Upper lobe of left lung (tissue), 6 donors: ENCODE measurements around the gene TMCO4. TPM values are rescaled to one million over a fixed set of nuclear protein-coding genes. Genes with fewer than 3 reads are reported as not detected.
A peak's percentile ranks its signal among the peaks of the same experiment; 100 is the strongest.

Experiments
- ATAC-seq, 2 donors: fragments of 200-7000 bp; cut with Tn5 transposase; one replicate each; pipeline ENCODE4 v1.9.1; 2022; ENCODE audit warnings: mild to moderate bottlenecking in 2 of 2, moderate library complexity in 2 of 2; ENCODE audit not compliant: low FRiP score in 2 of 2
- DNase-seq, 2 donors: peaks; one replicate each; pipeline ENCODE4 v3.0.0-alpha.2; 2019 to 2020
- H3K27ac ChIP-seq, 4 donors: fragments of 200-600 bp; sonication (generic); one replicate each; pipeline ENCODE4 v1.5.1; 2016 to 2019
- H3K27me3 ChIP-seq, 4 donors: fragments of 200-600 bp; sonication (generic); one replicate each; pipeline ENCODE4 v1.5.1; 2017 to 2019
- H3K36me3 ChIP-seq, 4 donors: fragments of 200-600 bp; sonication (generic); one replicate each; pipeline ENCODE4 v1.5.1; 2016 to 2019
- H3K4me1 ChIP-seq, 4 donors: fragments of 200-600 bp; sonication (generic); one replicate each; pipeline ENCODE4 v1.5.1; 2018 to 2019
- H3K4me3 ChIP-seq, 4 donors: fragments of 200-600 bp; sonication (generic); one replicate each; pipeline ENCODE4 v1.5.1; 2017 to 2019; ENCODE audit warnings: mild to moderate bottlenecking in 2 of 4, moderate library complexity in 1 of 4
- H3K9me3 ChIP-seq, 4 donors: fragments of 200-600 bp; sonication (generic); one replicate each; pipeline ENCODE4 v1.5.1; 2018 to 2019
- EP300 ChIP-seq, 4 donors: sonication (generic); formaldehyde crosslinking; IDR thresholded peaks; one replicate each; pipeline ENCODE4 v1.5.1; 2017; ENCODE audit warnings: antibody characterized with exemption in 4 of 4, control low read depth in 2 of 4
- POLR2A ChIP-seq, 4 donors: fragments of 450-650 bp; IDR thresholded peaks; one replicate each; pipeline ENCODE4 v1.5.1; 2016 to 2017; ENCODE audit warnings: antibody characterized with exemption in 4 of 4, mild to moderate bottlenecking in 2 of 4
- POLR2AphosphoS5 ChIP-seq, 2 donors: sonication (generic); formaldehyde crosslinking; IDR thresholded peaks; one replicate each; pipeline ENCODE4 v1.5.1; 2017; ENCODE audit warnings: antibody characterized with exemption in 2 of 2
- WGBS, 2 donors: methylation state at CpG; one replicate each; pipeline ENCODE4 v1.1.5; 2017 to 2018; 5-methylcytosine and 5-hydroxymethylcytosine counted together
- total RNA-seq, 6 donors: library from RNA; depleted of rRNA in 4 of 6; stranded (reverse); fragments of >200 nt in 4 of 6; gene quantifications; one replicate each; pipeline versions ENCODE4 v1.1.0 to v1.2.1, GENCODE V29; 2016 to 2021
- TF ChIP-seq, protein P1 (sequence below), 6 experiments: fragments of 450-650 bp in 4 of 6; fragments of 200-600 bp in 2 of 6; sonication (generic) in 2 of 6; IDR thresholded peaks; one replicate each; pipeline ENCODE4 v1.5.1; 2016 to 2019; ENCODE audit warnings: antibody characterized with exemption in 6 of 6
- donor health status: DM: no; HTN: no; CAD: no; lungs with moderate emphysema.
- donor health status: DM: no; HTN: yes; CAD: no; lungs with severe emphysema.

The TMCO4 gene
- total RNA-seq, 6 donors from 2014 or later = 19.1 to 46.1 (median 24.9) TPM

DNA sequence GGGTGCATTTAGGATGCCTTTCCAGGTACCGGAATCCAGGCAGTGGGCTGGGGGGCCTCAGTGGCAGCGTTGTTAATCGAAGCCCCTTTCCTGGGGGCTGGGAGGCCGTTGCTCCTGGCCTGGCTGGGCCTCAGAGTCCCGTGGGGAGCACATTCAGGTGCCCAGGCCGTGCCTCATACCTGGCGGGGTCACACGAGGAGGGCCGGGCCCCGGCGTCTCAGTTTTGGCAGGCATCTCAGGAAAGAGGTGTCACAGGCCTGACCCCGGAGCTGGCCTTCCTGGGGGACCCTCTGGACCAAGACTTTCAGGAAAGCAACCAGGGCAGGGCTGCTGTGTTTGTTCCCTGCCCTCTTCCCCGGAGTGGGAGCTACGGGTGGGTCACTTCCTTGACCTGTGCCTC lies 151.5 kb downstream of the TMCO4 start:
- H3K27me3 ChIP-seq = peaks cover 0 to 11% (median 4%) of the 10 kb centered on the region in 4 donors
- no peaks in the 10 kb centered on the region for H3K36me3 ChIP-seq
- no peaks in the 10 kb centered on the region for H3K9me3 ChIP-seq
- DNase-seq (peak in 1 of 2 donors; percentile 76), ATAC-seq (no peak)
- WGBS, 2 donors = 66% methylated on average over 11 of the region's 14 CpGs; no CpG with 5 or more reads in 1 of the 2 donors
- TF ChIP-seq, protein P1, sequence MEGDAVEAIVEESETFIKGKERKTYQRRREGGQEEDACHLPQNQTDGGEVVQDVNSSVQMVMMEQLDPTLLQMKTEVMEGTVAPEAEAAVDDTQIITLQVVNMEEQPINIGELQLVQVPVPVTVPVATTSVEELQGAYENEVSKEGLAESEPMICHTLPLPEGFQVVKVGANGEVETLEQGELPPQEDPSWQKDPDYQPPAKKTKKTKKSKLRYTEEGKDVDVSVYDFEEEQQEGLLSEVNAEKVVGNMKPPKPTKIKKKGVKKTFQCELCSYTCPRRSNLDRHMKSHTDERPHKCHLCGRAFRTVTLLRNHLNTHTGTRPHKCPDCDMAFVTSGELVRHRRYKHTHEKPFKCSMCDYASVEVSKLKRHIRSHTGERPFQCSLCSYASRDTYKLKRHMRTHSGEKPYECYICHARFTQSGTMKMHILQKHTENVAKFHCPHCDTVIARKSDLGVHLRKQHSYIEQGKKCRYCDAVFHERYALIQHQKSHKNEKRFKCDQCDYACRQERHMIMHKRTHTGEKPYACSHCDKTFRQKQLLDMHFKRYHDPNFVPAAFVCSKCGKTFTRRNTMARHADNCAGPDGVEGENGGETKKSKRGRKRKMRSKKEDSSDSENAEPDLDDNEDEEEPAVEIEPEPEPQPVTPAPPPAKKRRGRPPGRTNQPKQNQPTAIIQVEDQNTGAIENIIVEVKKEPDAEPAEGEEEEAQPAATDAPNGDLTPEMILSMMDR (IDR thresholded peaks at IDR 0.05) = no peak
- no peak for TF ChIP-seq POLR2A (IDR thresholded peaks at IDR 0.05)
- no peak for TF ChIP-seq EP300 (IDR thresholded peaks at IDR 0.05)
- no peak for TF ChIP-seq POLR2AphosphoS5 (IDR thresholded peaks at IDR 0.05)
- peak overlapping the region in 1 of 4 donors; percentile 76 for H3K4me3 ChIP-seq
- H3K27ac ChIP-seq = peak overlapping the region; percentile 24 to 89 (median 66)
- H3K4me1 ChIP-seq = peaks cover 16 to 40% (median 25%) of the 10 kb centered on the region in 4 donors

DNA sequence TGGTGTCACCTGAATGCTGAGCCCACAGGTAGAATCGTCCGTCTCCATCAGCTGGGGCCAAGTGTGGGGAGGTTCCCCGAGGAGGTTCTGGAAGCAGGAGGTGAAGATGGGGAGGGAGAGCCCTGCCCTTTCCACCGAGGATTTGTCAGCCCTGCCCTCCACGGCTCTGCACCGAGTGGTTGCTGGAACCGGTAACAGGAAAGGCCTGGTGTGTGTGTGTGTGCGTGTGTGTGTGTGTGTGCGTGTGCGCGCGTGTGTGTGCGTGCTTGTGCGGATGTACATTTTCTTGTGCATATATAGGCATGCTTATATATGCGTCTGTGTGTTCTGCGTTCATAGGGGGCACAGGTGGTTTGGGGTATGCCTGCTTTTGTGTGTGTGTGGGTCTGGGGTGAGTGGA lies 152.1 kb downstream of the TMCO4 start:
- H3K27me3 ChIP-seq = peaks cover 0 to 17% (median 6%) of the 10 kb centered on the region in 4 donors
- H3K4me3 ChIP-seq = peak overlapping the region in 3 of 4 donors; percentile 10 to 76 (median 68)
- TF ChIP-seq EP300 (IDR thresholded peaks at IDR 0.05) (no peak), POLR2A (IDR thresholded peaks at IDR 0.05) (no peak), POLR2AphosphoS5 (IDR thresholded peaks at IDR 0.05) (no peak)
- TF ChIP-seq, protein P1 (IDR thresholded peaks at IDR 0.05) = no peak
- H3K4me1 ChIP-seq = peaks cover 16 to 42% (median 25%) of the 10 kb centered on the region in 4 donors
- H3K36me3 ChIP-seq = no peaks in the 10 kb centered on the region
- no peak for ATAC-seq
- peak in 1 of 2 donors; percentile 15 for DNase-seq
- no peaks in the 10 kb centered on the region for H3K9me3 ChIP-seq
- WGBS, 2 donors = 49 to 61% methylated on average over 9 to 16 of the region's 16 CpGs
- H3K27ac ChIP-seq = peak overlapping the region in 3 of 4 donors; percentile 66 to 89 (median 67)

DNA sequence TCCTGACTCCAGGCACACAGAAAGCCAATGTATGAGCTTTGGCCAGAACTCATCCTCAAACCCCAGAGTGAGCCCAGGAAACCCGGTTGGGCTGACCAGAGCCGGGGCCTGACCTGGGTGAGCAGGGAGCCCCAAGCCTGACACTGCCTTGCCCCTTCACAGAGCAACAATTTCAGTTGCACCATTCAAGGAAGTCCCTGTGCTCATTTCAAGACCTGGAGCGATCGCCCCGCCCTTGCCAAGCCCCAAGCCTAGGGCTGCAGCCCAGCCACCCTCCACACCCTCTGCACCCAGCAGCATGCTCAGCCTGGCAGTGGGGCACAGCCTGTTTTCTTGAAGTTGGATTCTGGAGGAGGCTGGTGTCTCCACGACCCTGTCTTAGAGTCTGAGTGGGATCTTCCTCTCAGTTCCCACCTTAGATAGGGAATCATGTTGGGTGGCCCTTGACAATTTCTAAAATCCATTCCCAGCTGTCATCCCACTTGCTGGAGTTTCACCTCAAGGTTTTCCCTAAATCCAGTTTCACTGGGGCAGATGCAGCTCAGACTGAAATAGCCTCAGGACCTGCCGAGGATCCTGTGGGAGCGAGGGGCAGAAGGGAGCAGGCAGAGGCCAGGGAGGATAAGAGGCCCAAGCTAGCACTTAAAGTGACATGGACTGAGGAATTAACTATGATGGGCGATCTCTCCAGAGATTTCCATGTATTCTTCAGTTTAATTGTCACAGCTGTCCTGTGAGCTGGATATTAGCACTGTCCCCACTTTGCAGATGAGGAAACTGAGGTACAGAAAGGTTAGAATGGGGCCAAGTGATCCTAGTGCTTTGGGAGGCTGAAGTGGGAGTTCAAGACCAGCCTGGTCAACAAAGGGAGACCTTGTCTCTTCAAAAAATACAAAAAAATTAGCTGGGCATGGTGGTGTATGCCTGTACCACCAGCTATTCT lies 153.1 kb downstream of the TMCO4 start:
- H3K4me3 ChIP-seq = peak overlapping the region in 3 of 4 donors; percentile 59 to 76 (median 68)
- WGBS, 2 donors = 61 to 76% methylated on average over 6 to 9 of the region's 9 CpGs
- H3K27me3 ChIP-seq = peaks cover 0 to 18% (median 6%) of the 10 kb centered on the region in 4 donors
- no peak for ATAC-seq
- no peaks in the 10 kb centered on the region for H3K9me3 ChIP-seq
- H3K36me3 ChIP-seq = no peaks in the 10 kb centered on the region
- DNase-seq = peak in 1 of 2 donors; percentile 55
- H3K27ac ChIP-seq = peak overlapping the region; percentile 82 to 90 (median 88)
- no peak for TF ChIP-seq POLR2AphosphoS5 (IDR thresholded peaks at IDR 0.05)
- TF ChIP-seq, protein P1 (IDR thresholded peaks at IDR 0.05) = no peak
- TF ChIP-seq EP300 (IDR thresholded peaks at IDR 0.05) = no peak
- no peak for TF ChIP-seq POLR2A (IDR thresholded peaks at IDR 0.05)
- peaks cover 16 to 42% (median 22%) of the 10 kb centered on the region in 4 donors for H3K4me1 ChIP-seq

DNA sequence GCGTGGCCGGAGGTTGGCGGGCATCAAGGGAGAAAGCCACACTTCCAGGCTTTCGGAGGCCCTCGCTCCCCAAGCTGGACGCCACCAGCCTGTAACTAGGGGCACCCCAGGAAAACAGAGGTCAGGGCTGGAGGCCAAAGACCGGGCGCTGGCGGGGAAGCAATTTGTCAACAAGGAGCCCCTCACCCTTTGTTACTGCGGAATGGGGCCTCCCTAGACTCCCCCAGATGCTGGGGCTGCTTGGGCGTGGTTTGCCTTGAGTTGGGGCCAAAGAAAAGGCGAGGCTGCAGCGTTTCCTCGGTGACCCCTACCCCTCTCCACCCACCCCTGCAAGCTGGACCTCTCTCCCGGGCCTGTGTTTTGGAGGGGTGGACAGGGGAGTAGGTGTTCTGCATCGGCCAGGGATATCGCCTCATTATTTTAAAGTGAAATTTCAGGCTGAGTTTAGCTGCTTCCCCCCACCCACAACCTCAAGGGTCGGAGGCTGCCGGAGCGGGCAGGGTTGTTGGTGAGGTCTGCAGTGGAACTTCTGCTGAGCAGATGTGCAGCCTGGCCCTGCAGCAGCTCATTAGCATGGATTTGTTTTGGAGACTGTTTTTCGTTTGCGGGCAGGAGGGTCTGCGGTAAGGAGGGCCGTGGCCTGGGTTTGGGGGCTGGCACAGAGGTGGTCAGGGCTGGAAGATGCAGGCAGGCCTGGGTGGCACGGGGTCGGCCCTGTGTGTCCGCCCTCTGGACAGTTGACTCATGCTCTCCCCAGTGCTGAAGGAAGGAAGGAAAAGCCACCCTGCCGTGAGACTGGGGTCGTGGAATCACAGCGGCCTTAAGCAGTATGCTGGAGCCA lies 154.1 kb downstream of the TMCO4 start:
- DNase-seq (peak in 1 of 2 donors; percentile 60), ATAC-seq (peak in 1 of 2 donors; percentile 11)
- Histone ChIP-seq H3K27ac (peak overlapping the region; percentile 82 to 90 (median 88)), H3K27me3 (peaks cover 0 to 18% (median 6%) of the 10 kb centered on the region in 4 donors), H3K4me3 (peak overlapping the region; percentile 40 to 76 (median 64)), H3K36me3 (no peaks in the 10 kb centered on the region), H3K4me1 (peaks cover 15 to 39% (median 17%) of the 10 kb centered on the region in 4 donors), H3K9me3 (no peaks in the 10 kb centered on the region)
- TF ChIP-seq, protein P1 (IDR thresholded peaks at IDR 0.05) = no peak
- TF ChIP-seq POLR2AphosphoS5 (IDR thresholded peaks at IDR 0.05) (no peak), EP300 (IDR thresholded peaks at IDR 0.05) (no peak), POLR2A (IDR thresholded peaks at IDR 0.05) (no peak)
- WGBS, 2 donors = 33 to 42% methylated on average over 10 to 30 of the region's 30 CpGs
